Measurements from ENCODE around the gene KCNK1.

The KCNK1 gene

DNA sequence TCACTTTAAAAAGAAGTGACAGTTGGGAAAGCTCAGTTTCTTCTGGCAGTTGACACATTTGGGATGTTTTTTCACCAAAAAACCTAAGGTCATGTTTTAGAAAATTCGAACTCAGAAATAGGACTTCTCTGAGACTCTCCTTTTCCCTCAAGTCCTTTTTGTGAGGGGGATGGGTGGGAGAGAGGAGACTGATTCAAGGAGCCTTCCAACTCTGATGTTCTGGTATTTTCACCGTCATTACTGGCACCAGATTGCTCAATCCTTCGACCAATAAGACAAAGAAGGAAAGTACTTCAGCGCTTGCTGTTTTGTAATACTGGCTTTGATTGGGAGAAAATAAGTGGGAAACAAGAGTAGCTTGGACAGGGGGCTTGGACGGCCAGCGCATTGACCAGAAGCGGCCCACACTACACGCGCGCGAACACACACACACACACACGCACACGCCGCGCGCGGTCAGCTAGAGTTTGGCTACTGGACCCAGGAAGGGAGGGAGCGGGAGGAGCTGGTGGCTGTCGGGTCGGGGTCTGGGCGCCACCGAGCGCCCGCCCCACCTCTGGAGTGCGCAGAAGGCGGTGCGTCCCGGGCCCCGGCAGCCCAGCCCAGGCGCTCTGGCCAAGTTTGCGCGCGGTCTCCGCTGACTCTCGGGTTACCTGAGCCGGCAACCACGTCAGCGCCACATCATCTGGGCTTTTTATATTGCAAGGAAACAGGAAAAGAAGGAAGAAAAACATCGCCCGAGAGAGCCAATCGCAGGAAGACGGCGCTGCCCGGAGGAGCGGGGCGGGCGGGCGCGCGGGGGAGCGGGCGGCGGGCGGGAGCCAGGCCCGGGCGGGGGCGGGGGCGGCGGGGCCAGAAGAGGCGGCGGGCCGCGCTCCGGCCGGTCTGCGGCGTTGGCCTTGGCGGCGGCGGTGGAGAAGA, at the start of gene KCNK1:
KCNK1 (plus strand) TSS at position 855 of the 921 bp plus-strand sequence; CDS start at position 921, 66 bp downstream.
- no peak for DNase-seq

DNA sequence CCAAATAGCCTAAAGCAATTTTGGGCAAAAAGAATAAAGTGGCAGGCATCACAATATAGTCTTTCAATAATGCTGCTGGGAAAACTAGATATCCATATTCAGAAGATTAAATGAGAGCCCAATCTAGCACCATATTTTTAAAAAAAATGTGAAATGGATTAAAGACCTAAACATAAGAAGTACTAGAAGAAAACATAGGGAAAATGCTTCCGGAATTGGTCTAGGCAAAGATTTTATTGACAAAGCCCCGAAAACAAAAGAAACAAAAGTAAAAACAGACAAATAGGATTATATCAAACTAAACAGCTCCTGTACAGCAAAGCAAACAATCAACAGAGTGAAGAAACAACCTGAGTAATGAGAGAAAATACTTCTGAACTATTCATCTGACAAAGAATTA, 48.6 kb upstream of the KCNK1 start:
- DNase-seq, result no peak

DNA sequence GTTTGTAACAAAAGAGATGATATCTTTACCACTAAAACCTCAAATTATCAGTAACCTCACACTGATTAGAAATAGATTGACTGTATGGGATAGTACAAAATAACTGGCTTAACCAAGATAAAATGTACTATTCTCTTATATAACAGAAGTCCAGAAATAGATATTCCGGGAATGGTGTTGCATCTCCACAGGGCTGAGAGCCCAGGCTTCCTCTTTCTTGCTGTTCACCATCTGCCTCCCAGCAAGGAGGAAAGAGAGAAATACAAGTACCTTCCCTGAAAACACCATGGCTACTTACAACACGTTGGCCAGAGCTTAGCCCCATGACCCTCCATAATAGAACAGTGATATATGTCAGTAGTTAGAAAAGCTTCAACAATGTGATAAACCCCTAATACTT, 47.0 kb upstream of the KCNK1 start:
- DNase-seq, result no peak

DNA sequence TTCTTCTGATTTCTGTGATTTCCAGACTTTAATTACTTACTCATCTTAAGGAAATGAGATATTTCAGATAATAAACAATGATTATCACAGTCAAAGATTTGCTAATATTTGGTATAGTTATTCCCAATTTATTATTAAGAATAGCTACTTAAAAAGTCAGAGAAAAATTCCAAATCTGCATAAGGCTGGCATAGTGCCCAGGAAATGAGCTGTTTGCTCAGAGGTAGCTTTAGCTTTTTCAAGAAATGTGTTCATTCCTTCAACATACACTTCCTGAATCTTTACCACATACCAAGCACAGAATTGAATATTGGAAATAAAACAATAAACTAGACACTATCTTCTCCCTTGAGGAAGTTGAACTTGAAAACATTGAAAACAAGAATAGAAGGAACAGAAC, 44.3 kb upstream of the KCNK1 start:
- DNase-seq, result no peak

DNA sequence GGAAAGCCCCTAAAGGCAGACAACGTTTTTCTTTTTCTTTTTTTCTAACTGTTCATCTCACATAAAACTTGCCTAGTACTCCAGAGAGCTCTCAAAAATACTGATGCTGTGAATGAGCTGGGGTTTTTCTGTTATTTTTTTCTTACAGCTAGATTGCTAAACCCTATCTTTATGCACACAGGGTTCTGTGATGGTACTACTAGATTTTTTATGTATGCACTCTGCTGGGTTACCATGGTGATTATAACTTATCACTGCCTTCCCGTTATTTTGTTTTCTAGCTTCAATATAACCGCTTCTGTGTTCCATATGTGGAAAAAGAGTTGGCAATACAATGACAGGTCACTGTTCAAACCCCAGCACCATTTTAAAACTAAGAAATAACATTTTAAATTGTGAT, 43.7 kb upstream of the KCNK1 start:
- no peak for DNase-seq

DNA sequence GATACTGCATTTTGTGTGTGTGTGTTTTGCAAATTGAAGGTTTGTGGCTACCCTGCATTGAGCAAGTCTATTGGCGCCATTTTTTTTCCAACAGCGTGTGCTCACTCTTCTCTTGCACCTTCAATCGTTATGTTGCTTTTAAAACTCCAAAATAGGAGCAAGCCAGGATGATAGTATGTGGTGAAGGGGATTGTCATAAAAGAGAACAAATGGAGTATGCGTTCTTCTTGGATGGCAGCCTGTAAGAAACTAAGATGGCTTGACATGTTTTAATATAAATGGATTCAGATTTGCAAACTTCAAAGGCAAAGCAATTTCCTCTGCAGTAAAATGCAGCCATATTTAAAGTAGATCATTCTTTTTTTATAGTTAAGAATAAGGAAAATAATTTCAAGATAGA, 43.2 kb upstream of the KCNK1 start:
- DNase-seq, result no peak

DNA sequence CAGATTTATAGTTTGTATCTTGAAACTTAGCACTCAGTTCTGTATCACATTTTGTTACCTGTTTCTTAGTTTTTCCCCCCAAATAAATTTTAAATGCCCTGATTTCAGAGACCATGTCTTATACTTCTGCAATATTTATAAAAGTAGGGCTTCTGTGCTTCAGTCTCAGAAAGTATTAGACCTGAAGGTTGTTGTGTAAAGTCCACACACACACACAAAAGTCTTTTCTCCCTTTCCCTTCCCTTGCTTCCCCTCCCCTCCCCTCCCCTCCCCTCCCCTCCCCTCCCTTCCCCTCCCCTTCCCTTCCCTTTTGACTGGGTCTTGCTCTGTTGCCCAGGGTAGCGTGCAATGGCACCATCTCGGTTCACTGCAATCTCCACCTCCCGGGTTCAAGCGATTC, 41.0 kb upstream of the KCNK1 start:
- DNase-seq, result no peak

DNA sequence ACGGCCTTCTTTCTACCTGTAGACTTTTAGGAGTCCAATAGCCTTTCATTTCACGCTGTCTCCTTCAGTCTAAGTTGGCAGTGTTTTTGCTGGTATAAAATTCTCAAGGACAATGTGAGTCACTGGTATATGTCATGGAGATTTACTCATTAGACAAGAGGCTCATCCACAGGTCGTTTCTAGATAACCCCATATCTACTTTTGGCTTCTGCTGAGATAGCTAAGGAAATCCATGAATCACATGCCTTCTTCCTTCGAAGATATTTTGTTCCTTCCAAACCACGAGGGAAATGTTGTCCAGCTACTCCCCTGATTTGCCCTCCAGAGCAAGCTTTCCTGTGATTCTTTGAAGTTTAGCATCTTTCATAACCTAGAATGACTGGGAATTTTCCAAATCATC, 38.5 kb upstream of the KCNK1 start:
- DNase-seq, result no peak

DNA sequence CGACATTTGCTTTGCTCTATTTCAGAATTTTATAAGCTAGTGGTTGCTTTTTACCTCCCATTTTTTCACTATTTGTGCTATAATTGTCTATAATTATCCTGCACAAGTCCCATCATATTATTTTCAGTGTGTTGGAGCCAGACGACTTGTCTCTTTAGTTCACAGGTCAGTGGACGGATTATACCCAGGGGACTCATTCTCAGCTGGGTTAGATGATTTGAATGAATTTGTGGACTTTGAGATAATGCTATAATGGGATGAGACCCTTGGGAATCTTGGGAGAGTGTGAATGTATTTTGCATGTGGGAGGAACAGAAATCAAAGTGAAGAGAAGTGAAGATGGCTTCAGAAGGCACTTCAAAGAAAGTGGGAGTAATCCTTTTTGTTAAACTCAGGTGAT, 31.5 kb upstream of the KCNK1 start:
- no peak for DNase-seq

DNA sequence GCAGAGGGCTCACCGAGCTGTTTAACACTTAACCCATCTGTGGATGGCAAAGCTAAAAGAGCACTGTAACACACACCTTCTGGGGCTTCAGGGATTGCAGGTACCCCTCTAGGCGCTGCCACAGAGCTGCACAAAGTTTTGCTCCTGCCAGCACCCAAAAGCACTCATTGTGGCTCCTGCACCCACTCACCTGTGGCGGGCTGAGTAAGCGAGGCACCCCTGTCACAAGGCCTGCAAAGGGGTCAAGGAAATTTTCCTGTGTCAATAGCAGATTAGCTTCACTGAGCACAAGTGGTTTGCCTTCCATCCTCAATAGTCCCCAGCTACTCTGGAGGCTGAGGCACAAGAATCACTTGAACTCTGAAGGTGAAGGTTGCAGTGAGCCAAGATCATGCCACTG, 29.5 kb upstream of the KCNK1 start:
- DNase-seq, result no peak

DNA sequence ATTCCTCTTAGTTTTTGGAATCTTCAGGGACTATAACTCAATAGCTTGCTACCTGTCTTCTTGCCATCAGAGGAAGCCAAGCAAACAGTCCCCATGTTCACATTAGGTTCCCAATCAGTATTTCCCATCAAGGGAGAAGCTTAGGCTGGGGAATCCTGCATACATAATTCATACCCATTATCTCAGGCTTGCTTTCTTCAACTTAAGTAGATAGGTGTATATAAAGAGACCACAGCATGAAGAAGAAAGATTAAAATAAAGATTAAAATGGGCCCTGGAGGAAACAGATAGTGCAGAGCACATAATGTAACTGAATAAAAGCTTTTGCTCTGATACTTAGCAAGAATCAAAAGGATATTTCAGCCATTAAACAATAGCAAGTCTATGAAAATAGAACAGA, 29.0 kb upstream of the KCNK1 start:
- no peak for DNase-seq

DNA sequence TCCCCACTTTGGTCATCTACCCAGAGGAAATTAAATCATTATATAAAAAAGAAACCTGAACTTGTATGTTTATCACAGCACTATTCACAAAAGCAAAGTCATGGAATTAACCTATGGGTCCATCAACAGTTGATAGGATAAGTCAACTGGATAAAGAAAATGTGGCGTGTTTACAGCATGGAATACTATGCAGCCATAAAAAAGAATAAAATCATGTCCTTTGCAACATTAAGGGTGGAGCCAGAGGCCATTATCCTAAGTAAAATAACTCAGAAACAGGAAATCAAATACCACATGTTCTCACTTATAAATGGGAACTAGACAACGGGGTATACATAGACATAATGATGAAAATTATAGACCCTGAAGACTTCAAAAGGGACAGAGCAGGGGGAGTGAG, 27.6 kb upstream of the KCNK1 start:
- no peak for DNase-seq

DNA sequence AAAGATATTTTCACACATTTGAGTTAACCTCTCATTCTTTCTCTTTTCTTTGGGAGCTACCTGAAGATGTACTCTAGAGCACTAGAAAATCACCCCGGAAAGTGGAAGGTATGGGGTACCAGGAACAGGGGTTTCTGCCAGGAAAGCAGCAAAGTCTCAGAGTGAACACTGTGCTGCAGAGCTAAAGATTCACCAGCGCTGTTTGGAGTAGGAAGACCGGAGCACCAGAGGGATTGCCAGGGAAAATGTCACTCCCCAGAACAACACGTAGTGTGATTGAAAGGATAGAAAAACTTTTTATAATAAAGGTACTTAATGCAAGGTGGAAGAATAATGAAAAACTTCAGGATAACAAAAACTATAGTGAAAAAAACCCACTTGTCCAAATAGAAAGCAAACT, 26.7 kb upstream of the KCNK1 start:
- no peak for DNase-seq

DNA sequence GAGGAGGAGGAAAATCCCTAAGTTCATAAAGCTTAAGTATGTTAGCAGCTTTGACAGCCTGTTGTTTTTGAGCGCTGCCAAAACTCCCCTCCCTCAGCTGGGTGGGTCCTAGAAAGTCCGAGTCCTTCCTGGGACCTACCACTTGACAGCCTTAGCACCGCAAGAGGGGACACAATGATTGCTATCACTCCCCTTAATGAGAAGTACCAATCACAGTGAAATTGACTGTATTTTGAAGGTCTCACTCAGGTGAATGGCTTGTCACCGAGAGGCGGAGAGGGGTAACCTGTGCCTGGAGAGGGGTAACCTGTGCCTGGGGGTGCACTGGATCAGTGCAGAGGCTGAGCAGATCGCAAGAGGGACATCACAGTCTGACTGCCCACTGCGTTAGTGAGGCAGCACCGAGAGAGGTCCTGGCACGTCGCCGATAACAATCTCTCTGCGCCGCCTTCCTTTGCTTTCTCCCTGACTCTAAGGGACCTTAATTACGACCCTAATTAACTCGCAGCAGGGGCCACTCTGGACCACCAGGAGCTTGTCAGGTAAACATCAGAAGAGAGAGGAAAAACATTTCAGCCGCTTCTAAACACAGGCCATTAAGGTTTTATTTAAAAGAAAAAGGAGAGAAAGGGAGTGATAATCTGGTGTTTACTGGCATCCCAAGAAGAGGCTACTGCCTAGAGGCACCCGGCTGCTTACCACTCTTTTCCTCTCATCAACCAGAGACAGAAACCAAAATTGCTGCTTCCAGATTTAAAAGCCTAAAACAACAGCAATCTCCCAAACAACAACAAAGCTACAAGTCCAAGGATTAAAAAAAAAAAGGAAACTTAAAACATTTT, 25.7 kb upstream of the KCNK1 start:
- no peak for DNase-seq

DNA sequence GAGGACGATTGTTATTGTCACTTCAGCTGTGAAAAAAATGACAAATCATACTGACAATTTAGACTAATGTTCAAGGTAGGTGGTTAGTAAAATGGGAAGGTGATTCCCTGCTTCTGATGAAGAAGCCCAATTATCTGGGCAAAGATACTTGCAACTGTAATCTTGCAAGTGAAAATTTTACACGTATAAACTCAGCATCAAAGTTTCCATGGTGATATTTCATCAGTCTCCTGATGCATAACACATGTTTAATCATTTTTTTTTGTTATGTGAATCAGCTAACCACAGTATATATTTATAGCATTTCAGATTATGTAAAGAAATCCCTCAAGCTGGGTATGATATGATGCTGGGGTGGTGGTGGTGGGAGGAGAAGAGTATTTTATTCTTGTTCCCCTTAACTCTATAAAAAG, 16.4 kb upstream of the KCNK1 start:
- DNase-seq, result no peak

DNA sequence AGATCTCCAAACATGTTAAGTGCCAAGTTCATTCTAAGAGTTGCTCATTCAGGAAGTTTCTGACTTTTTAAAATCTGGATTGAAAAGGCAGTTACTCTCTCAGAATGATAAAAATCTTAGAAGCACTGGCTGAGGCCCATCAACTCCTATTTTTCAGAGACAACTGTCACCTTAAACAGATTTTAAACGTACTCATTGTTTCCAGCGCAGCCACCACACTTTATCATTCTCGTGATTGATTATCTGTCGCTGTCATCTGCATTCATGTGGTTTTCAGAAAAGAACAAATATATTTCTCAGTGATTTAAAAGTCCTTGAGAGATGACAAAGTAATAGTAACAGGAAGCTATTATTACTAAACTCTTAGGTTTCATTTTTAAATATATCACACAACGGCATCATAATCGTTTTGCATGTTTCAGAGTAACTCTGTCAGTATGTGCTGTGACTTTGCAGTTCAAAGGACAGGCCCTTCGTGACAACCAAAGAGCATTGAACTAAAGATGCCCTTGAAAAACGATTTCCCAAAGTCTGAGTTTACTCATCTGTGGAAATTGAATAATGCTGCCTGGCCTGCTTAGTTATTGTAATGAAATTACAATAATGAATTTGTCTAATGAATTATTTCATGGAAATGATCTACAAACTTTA, 14.9 kb upstream of the KCNK1 start:
- DNase-seq, result no peak

DNA sequence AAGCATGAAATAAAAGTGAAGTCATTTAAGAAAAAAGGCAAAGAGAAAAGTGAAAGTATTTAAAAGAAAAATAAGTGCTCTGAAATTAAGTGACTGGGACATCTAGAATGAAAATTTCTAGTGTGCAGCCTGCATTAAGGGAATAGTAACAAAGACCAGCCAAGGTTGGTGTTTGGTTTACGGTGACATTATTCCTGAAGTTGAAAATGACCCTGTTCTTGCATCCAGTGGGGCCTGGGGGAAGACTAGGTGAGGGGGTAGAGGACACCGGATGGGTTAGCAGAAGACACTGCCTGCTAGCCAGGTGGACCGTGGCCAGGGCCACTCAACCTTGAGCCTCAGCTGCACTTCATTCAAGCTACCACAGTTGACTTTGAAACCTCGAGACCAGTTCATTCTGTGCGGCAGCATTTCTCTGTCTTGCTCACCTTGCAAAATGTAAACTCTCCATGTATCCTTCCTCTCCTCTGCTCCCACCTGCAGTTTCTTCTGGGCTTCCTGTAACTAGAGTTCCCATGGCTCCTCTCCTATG, 14.3 kb upstream of the KCNK1 start:
- no peak for DNase-seq

DNA sequence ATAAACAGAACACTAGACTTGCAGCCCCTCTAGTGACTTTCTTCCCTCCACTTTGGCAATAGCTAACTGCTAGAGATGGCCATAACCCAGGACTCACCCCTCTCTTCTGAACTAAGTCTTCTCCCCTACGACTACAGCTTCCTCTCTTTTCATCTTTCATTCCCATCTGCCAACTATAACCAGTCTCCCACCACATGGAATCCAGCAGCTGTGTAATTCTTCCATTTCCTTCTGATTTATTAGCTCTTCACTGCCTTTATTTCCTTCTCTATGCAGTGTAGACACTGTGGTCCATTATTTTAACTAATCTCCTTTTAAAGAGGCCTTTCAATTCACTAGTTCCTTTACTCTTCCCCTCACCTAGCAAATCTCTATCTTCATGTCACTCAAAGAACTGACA, 13.4 kb upstream of the KCNK1 start:
- no peak for DNase-seq

DNA sequence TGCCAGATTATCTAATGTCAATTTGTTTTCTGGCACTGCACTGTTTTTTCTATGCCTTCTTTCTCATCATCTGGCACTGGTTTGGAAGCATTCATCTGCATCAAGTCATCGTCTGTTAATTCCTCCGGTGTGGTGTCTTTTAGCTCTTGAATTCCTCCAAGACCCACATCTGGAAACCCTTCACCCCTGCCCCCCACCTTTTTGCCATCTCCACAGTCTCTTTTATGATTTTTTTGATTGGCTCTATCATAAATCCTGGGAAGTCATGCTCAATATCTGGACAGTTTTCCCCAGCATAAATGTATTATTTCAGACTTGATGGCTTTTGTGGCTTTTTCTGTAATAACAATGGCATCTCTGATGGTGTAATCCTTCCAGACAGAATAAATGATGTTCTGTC, 10.4 kb upstream of the KCNK1 start:
- DNase-seq, result no peak

DNA sequence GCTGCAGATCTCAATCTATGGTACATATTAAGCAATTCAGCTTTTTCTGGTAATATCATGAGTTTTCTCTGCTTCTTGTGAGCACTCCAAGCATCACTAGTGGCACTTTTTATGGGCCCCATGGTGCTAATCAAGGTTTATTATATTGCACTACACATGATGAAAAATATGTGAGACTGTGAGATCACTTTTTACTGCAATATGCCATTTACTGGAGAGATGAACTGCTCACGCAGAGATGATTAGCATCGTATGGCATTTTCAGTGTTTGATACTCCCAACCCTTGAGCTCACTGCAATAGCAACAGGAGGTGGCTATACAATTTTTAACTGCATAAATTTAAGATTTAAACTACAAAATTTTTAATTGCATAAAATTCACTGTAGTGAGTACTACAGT, 8.7 kb upstream of the KCNK1 start:
- no peak for DNase-seq

DNA sequence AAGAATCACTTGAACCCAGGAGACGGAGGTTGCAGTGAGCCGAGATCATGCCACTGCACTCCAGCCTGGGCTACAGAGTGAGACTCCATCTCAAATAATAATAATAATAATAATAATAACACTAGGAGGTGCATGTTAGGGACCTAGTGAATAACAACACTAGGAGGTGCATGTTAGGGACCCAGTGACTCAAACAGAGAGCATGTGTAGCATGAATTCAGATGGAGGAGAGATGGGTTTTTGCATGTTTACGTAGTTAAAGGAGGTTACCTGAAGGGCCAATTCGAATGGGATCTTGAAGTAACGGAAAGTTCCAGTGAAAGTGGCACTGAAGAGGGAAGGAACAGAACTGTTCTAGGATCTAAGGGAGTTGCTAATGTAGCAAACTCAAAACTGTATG, 7.1 kb upstream of the KCNK1 start:
- no peak for DNase-seq

DNA sequence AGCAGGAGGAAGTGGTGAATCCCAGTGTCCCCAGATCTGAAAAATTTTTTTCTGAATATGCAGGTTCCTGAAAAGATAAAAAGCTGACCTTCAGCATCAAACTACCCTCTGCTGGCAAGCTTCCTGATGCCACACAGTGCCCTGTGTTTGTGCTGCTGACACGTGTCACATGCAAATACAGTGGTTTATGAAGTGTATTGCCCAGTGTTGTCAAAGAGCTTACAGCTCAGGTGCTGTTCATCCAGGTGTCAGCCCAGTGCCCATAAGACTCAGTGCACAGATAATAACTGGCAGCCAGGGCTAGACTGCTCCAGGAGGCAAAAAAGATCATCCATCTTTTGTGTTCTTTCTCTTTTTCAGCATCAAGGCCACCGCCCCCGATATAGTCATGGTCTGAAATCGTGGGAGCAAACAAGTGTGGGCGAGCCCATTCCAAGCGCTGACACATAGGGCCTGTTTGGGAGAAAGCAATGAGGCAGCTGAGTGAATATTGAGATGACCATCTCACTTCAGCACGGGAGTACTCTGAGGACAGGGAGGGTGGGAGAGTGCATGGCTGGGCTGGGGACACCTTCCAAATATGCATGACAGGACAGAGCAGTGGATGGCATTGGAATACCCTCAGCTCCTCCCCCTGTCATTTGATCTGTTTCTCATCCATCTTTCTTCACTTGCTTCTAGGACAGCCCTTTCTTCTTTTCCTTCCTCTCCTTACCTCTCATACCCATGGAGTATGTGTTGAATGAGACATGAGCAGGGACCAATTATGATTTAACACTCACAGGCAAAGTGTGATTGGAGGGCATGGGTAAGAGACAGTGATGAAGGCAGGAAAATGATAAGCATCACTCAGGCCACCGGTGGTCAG, 6.4 kb upstream of the KCNK1 start:
- no peak for DNase-seq
